Stimulated activated CD4-positive, alpha-beta T cell treated with anti-CD3 and anti-CD28 coated beads, Interleukin-1b, Interleukin-23, amount 100 ng/mL, for 1 hour (primary cell): ENCODE data around the gene DDX55.
A peak's percentile ranks its signal among the peaks of the same experiment; 100 is the strongest.

Experiments used
- DNase-seq, 2 donors: peaks; one replicate each; pipeline ENCODE4 v3.0.0-alpha.2; 2020; ENCODE audit warnings: low read depth in 2 of 2

Gene DDX55

DNA sequence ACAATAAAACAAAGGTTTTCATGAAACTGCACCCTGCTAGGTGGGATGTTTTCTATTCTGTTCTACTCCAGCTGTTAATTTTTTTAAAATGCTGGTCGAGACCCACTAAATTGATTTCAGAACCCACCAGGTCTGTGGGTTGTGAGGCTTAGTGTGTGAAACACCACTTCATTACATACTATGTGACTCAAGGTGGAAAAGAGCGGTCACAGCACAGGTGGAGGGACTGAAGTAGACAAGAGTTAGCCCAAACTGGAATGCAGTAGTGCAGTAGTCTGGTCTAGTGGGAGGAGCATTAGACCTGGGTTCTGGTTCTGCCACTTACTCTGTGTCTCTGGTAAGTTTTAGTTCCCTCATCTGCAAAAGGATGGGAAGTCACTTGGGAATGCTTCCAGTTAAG lies 12.2 kb downstream of the DDX55 start:
- no peak for DNase-seq

DNA sequence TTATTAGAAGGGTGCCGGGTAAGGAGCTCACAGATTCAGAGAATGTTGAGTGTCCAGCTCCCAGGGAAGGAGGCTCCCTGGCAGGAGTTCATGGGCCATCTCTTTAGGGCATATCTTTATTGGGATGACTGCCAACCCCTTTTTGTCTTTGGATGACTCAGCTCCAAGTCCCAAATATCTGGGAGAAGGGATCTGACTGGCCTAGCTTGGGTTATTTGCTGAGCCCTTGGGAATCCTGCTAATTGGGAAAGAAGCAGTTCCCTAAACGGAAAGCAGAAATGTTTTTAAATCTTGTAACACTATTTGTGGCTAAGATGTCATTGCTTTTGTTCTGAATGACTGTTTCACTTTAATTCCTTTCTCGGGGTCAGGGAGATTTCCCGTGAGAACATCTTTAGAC lies 12.6 kb downstream of the DDX55 start:
- DNase-seq = no peak

DNA sequence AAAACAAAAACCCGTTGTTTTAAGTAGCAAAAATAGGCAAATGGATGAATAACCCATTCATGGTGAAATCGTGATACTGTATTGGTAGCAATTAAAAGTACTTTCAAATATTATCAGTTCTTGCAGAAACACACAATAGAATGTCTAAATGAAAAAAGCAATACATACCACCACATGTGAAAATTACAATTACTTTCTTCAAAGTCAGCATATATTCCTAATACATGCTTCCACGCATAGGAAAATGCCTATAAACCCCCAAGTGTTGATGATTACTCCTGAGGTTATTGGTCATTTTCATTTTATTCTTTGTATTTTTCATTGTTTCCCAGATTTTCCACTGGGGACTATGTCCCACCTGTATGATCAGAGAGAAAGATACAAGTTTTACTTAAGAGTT lies 15.2 kb downstream of the DDX55 start:
- no peak for DNase-seq

DNA sequence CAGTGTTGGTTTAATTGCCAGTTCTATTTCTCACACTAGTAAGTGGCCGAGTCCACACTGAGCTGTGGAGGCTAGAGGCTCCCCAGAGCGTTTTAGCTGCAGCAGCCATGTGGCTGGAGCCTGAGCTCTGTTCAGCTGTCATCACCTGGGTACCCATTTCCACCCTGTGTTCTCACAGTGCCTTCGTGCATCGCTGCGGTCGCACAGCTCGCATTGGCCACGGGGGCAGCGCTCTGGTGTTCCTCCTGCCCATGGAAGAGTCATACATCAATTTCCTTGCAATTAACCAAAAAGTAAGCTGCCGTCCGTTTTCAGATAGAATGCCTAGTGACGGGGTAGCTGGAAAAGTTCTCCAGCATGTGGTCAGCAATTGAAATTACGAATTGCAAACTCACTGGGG lies 15.7 kb downstream of the DDX55 start:
- DNase-seq = no peak

DNA sequence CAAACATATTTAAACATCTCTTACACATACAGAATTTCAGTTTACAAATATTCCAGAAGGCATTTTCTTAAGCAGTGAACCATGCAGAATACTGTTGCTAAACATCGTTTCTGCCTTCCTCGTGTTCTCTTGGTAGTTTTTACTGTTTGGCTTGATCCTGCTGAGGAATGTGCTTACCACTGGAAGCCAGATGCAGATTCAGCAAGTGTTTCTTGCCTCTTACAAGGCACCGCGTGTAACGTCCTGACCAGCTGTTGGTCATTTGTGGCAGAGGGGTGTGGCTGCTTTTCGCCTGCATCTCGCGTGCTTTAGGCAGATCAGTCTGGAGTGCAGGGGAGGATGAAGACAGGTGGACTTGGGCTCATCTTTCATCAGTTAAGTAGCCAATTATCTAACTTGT lies 19.2 kb downstream of the DDX55 start:
- no peak for DNase-seq

DNA sequence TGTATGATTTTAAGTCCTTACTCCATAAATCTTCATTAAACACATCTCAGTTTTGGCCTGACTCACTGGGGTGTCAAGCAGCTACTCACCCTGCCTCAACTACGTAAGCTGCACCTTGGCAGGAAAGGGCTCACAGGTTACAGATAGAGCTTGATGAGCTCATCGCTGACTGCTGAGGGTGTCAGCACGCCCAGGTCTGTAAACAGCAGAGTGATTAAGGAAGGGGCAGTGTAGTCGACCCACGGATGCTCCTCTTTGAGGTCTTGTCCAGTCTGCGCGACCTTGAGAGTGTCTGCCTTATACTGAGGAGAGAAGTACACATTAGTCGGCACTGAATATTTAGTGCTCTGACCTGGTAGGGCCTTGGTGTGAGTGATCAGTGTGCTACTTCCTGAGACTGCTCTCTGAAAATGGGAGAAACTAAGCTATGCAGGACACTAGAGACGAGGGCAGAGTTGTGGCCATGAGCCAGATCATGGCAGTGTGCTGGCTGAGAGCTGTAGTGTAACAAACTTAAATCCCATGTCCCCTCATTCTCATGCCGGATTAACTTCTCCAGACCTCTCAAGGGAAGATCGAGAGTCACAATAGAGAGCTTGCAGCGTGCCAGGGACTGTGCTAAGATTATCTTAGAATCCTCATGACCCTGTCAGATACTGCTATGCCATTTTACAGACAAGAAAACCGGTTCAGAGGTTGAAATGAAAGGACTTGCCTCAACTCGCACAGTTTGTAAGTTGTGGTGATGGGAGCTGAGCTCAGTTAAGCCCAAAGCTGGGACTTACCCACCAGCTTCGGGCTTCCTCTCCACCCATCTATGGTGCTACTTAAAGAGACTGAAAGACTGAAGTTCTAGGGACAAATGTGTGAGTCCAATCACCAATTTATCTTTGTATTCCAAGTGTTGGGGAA lies 20.0 kb downstream of the DDX55 start:
- no peak for DNase-seq

DNA sequence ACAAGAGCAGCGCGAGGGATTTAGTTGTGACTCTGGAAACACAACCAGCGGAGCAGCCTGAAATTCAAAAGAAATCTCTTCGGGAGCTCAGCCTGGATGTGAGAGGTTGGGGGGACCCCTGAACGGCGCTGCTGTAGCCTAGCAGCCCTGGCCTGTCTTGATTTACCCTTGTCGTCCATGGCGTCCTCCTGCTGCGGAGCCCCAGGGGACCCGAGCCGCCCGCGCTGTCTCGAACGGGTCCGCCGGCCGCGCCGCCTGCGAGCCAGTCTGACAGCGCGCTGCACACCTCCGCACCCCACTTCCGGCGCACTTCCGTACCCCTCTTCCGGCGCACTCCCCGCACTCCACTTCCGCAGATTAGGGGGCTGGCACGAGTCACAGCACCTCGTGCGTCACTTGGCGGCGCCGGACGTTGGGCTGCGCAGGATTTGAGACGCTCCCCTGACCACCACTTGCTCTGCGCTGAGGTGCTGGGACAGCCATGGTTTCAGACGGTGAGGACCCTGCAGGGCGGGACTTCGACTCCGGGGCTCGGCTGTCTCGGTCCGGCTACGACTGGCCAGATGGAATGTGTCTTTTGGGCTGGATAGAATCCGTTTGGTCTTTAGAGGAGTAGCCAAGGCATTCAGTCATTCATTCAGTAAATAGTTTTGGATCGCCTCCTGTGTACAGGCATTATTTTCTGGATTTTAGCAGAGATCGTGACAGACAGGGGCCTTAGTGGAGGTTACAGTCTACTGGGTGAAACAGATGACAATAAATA lies 31.7 kb downstream of the DDX55 start, which contains the start of the genes EIF2B1 and GTF2H3:
Gene EIF2B1, minus strand, starts transcription at position 308 of the 763 bp plus-strand sequence. Its CDS starts 129 bp downstream, at position 179.
Gene GTF2H3, plus strand, starts transcription at position 451 of the 763 bp plus-strand sequence. Its CDS starts 31 bp downstream, at position 482.
- peak; percentile 82 to 86 for DNase-seq

DNA sequence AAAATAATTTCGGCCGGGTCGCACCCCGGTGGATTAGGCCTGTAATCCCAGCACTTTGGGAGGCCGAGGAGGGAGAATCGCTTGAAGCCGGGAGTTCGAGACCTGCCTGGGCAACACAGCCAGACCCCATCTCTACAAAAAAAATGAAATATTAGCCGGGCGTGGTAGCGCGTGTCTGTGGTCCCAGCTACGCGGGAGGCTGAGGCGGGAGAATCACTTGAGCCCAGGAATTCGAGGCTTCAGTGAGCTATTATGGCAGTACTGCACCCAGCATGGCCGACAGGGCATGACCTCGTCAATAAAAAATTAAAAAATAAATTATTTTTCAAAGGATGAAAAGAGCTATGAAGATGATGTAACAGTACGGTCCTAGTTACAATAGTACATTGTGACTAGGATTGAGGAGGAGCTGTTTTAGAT lies 32.3 kb downstream of the DDX55 start:
- DNase-seq = no peak

DNA sequence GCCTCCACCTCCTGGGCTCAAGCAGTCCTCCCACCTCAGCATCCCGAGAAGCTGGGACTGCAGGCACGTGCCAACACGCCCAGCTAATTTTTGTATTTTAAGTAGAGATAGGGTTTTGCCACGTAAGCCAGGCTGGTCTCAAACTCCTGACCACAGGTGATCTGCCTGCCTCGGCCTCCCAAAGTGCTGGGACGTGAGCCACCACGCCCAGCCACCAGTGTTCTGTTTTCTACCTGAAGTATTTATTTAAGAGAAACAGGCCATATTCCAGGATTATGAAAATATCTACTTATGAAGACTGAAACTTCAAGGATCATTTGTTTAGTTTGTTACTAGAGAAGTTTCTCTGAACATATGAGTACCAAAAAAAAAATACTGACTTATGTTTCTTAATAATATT lies 42.0 kb downstream of the DDX55 start:
- DNase-seq = no peak

DNA sequence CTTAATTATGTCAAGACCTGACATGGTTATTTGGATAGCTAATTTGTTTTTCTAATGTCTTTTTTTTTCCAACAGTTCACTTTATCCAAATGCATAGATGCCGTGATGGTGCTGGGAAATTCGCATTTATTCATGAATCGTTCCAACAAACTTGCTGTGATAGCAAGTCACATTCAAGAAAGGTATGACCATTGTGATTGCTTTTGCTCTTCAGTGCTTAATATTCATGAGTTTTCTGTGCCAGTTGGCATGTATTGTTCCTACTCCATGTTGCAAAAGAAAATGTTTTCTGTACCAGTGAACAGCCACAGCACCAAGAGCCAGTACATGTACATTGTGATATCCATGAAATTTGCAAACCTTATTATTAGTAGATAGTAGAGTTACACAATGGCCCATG lies 43.5 kb downstream of the DDX55 start:
- no peak for DNase-seq

DNA sequence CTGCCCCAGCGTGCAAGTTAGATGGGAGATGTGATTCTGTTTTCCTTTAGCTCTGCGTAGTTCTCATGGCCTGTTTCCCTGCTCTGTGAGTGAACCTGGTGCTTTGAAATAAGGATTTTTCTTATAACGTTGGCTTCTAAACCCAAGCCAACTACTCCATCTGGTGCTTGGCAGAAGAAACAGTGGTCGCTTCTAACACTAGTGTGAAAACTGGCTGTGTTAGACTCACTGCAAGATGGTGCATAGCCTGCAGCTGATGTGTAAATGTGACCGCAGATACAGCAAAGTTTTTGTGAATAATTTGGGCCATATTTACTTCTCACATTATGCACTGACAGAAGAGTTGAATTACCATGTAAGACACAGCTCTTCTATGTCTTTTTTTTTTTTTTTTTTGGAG lies 44.0 kb downstream of the DDX55 start:
- DNase-seq = no peak

DNA sequence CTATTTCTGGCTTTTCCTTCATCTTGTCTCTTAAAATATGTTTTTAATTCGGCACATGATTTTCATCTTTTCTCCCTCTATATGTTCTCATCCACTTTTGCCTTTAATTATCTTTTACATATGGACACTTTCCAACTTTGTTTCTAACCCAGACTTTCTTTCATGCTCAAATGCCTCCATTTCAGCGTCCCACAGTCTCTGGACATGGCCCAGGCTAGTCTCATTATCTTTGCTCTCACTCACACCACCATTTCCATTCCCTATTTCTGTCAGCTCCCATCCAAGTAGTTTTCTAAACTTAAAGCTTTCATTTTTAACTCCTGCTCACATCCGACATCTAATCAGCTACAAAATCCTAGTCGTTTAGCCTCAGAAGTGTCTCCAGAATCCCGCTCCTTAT lies 46.5 kb downstream of the DDX55 start:
- DNase-seq = no peak

DNA sequence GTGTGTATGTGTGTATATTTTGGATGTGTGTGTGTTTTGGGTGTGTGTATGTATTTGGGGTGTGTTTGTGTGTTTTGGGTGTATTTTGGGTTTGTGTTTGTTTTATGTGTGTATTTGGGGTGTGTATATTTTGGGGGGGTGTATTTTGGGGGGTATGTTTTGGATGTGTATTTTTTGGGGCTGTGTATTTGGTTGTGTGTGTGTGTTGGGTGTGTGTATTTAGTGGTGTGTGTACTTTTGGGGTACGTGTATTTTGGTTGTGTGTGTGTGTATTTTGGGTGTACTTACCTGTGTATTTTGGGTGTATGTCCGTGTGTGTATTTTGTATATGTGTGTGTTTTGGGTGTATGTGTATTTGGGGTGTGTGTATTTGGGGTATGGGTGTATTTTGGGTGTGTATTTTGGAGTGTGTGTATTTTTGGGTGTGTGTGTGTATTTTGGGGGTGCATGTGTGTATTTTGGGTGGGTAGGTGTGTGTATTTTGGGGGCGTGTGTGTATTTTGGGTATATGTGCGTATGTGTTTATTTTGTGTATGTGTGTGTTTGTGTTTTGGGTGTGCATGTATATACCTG lies 52.3 kb downstream of the DDX55 start:
- no peak for DNase-seq

DNA sequence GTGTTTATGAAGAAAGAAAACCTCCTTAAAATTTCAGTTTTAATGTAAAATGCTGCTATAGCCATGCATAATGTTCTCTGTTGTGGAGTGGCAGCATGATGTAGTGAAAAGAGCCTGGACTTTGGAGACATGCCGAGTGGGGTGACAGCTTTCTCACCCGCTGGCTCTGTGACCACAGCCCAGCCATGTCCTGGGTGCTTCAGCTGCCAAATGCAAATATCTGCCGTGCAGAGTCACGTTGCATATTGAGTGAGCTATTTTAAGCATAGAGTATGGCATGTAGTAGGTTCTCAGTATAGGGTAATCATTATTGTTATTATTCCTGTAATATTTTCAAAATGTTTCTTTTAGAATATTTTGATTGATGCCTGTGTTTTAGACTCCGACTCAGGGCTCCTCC lies 53.5 kb downstream of the DDX55 start:
- no peak for DNase-seq

DNA sequence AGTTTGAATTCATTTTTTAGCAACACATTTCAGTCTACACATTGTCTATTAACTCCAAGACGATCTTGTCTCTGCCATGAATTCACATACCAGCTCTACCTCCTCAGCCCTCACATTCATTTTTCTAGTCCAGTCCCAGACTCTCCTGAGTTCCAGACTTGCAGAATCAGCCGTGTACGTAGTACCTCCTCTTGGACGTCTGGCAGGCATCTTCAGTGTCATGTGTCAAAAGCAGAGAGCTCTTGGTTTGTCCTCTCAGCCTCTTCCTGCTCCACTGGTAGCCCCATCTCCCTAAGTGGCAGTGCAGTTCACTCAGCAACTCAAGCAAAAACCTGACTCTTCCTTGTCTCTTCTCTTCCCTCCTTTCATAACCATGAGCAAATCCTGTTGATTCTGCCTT lies 54.5 kb downstream of the DDX55 start:
- no peak for DNase-seq

DNA sequence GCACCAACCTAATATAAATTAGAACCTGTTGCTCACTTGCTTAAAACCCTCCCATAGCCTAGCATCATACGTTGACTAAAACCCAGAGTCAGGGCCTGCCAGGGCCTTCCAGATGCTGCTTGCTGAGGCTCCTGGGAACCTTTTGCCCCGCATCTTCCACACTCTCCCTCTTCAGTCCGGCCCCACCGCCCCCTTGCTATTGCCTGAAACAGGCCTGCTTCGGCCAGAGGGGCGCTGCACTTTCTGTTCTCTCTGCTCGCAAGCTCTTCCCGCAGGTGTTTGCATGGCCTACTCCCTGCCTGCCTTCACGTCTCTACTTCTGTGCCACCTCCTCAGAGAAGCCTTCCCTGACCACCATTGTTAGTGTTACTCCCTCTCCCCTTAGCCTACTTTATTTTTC lies 55.3 kb downstream of the DDX55 start:
- no peak for DNase-seq

DNA sequence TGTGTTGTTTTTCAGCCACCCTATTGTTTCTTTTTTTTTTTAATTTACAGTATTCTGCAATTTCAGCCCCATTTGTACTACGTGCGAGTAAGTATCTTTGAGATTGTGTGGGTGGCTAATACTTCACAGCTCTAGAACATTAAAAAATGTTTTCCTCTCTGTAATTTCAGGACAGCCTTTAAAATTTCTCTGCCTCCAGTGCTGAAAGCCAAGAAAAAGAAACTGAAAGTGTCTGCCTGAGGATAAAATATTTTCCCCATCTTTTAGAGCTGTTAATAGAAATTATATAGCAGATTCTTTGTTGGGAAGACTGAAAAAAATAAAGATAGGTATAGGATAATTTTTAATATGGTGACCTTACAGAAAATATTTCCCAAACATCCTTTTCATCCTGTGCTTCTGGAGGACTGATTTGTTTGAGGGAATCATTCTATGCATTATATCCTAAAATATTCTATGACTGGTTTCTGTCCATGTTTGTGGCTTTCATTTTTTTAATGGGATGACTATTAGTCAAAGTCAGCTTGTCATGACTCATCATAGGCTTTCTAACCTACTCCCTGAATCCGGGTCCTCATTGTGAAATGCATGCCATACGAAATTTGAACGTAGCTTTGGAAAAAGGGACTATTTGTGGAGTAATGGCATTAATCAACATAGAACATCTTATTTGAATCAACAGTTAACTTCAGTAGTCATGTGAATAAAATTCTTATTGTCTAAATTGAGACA lies 58.3 kb downstream of the DDX55 start:
- DNase-seq = no peak

DNA sequence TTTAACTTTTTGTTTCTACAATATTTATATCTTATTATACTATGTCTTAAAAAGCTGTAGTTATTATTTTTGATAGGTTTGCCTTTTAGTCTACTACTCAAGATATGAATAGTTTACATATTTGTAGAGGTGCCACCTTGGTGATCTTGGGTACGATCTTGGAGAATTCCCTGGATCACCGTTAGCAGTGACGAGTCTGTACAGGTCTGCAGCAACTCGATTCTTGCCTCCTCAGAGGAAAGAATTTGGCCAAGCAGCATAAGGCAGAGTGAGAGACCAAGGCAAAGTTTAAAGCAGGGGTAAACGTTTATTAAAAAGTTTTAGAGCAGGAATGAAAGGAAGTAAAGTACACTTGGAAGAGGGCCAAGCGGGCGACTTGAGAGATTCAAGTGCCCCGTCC lies 65.9 kb downstream of the DDX55 start:
- DNase-seq = no peak
